Hematopoietic multipotent progenitor cell treated with erythropoietin and hydrocortisone succinate and interleukin-3 and kit ligand, for 4 days (in vitro differentiated cells): Measurements from ENCODE around the gene GGTA1.
"Not testable (repeated sequence)": the region's sequence is repeated elsewhere in the genome, so short reads cannot be mapped to it uniquely, and the experiment has no call there.

Experiments used
- DNase-seq: peaks from one replicate; pipeline ENCODE4 v3.0.0-alpha.2; 2015

Gene GGTA1

DNA sequence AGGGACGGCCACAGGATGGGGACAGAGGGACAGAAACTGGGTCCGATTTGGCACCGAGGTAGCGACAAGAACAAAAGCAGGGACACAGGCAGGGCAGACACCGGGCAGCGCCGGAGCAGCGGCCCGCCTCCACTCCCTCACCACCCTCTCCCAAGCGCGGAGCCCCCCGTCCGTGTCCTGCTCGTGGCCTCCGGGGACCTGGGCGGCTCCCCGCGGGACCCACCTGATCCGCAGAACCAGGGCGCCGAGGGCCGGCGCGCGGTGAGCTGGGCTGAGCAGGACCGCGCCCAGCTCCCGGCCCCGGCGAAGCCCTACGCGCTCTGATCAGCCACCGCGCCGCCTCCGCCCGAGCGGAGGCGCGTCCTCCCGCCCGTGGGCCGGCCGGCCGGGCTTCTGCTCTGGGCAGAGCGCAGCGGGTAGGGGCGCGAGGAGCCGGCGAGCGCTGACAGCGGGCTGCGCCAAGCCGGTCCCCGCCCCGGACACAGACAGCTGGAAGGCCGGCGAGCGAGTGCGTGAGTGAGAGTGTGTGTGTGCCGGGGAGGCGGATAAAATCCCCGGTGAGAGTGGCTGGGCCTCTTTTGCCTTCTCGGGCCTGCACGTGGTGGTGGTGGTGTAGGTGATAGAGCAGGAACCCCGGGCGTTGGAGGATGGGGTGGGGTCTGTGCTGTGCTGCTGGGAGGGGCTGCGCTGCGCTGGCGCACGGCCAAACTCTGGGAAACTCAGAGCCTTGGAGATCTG lies at the start of gene GGTA1:
TSS of gene GGTA1 (minus strand) at position 418 of the 738 bp plus-strand sequence. CDS start 31,922 bp downstream, outside the sequence.
- DNase-seq: peak; percentile 83

DNA sequence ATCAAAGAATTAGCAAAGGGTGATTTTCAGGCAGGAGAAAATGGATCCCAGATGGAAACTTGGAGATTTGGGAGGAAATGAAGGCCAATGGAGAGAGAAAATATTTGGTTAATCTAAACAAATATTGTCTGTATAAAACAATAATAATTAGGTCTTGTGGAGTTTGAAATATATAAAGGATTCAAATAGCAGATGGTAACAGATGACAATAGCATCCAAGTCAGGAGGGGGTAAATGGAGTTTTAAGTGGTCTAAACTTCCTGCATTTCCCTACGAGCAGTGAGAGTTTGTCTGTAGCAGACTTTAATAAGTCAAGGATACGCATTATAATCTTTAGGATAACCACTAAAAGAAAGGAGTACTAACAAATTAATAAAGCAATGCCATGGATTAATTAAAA lies 49.0 kb upstream of the GGTA1 start:
- DNase-seq: no peak

DNA sequence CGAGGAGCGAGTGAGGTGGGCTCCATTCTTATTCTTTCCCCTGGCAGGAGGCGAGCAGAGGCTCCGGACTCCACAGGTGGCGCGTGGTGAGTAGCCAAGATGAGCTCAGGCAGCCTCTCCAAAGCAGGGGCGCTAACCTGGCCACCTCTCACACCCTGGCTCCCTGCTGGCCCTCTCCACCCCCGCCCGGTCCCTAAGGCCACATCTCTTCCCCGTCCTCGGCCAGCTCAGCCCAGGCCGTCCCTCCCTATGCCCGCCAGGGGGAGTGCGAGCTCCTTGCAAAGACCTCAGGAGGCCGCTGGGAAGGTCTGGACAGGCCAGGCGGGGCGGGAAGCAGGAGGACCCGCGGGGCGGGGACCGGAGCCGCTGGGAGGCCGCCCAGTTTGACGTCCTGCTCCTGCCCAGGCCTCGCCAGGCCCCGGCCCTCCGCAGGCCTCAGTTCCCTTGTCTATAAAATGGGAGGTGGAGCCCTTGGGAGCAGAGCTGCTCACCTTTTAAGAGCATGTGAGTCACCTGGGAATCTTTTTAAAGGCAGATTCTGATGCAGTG lies 46.3 kb upstream of the GGTA1 start:
- DNase-seq: peak; percentile 96

DNA sequence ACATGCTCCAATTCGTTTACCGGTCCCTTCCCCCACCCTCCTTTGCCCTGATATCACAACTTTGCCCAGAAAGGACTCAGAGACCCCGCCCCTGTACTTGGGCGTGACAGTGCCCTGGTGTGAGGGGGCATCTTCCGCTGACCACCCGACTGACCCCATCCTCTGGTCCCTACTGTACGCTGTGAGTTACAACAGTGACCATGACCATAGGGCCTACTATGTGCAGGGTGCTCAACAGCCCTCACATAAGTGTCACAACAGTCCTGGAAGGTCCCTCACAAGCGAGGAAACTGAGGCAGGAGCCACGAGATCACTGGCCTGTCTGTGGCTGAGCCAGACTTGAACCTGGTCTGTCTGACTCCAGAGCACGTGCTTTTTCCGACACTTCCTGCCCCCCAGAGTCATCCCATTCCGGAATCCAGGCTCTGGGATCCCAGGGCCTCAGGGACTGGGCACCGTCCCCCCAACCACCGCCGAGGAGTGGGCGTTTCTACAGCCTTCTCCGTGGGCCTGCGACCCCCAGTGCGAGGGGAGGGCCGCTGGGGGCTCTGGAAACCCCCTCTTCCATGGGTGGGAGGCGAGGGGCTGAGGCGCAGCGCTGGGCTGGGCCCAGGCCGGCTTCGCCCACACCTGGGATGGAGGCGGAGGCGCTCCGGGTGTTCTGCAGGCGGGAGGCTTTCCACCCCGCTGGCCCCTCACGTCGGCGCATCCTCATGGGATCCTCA lies 45.7 kb upstream of the GGTA1 start:
- DNase-seq: peak; percentile 28

DNA sequence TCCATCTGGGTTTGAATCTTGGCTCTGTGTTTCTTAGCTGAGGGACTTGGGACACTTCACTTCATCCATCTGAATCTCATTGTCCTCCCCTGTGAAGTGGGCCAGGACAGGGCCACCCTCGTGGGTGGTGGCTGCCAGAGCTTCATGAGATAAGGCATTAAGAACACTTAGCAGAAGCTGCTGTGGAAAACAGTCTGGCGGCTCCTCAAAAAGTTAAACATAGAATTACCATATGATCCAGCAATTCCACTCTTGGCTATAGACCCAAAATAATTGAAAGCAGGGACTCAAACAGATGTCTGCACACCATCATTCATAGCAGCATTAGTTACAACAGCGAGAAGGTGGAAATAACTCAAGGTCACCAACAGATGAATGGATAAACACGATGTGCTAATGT lies 42.4 kb upstream of the GGTA1 start:
- no peak for DNase-seq

DNA sequence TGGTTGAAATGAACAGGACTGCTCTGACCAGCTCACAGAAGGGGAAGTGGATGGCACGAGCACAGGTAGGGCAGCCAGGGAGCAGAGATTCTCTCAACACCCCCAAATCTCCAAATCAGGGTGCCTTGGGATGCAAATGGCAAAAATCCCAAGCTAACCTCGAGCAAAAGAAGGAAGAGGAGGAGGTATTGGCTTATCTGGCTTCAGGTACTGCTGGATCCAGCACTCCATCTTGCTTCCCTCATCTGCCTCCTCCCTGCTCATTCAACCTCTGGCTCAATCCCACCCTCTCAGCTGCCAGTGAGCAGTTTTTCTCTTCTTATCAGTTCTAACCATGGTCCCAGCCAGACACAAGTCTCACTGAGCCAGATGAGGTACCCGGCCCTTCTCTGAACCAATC lies 41.6 kb upstream of the GGTA1 start:
- peak; percentile 62 for DNase-seq

DNA sequence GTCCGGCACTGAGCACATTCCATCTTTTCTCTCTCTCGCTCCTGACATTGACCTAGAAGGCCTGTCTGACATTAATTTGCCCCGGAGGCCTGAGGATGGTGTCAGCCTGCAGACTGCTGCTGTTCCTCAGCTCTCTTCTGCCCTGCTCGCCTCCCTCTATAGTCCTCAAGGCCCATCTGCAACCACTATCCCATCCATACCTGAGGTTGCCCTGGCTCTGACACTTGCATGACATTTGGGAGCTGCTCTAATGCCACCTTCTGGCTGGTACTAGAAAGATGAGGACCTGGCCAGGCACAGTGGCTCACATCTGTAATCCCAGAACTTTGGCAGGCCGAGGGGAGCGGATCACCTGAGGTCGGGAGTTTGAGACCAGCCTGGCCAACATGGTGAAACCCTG lies 38.6 kb upstream of the GGTA1 start:
- peak; percentile 71 for DNase-seq

DNA sequence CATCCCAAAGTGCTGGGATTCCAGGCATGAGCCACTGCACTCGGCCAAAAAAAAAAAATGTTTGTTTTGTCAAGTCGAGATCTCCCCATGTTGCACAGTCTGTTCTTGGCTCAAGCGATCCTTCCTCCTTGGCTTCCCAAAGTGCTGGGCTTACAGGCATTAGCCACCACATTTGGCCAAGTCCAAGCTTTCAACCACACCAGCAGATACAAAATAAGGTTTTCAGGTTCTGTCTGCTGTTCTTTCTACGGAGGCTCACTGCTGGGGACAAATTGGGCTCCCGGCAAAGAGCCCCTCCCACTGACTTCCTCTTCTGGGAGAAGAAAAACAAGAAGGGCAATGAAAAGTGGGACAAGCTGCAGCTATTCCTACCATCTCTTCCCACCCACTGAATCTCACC lies 37.6 kb upstream of the GGTA1 start:
- no peak for DNase-seq

DNA sequence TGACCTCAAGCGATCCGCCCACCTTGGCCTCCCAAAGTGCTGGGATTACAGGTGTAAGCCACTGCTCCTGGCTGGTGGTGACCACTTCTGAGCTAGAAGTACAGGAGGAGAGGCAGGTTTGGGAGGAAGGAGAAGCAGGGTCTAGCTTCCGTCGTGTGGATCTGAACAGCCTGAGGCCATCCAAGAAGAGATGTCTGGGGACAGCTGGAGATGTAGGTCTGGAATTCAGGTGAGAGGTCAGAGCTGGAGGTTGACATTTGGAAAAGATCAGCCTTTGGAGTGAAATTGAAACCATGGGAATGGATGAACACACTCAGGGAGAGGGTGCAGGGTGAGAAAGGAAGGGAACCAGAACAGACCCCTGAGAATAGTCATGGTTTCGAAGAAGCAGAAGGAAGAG lies 33.2 kb upstream of the GGTA1 start:
- DNase-seq: no peak

DNA sequence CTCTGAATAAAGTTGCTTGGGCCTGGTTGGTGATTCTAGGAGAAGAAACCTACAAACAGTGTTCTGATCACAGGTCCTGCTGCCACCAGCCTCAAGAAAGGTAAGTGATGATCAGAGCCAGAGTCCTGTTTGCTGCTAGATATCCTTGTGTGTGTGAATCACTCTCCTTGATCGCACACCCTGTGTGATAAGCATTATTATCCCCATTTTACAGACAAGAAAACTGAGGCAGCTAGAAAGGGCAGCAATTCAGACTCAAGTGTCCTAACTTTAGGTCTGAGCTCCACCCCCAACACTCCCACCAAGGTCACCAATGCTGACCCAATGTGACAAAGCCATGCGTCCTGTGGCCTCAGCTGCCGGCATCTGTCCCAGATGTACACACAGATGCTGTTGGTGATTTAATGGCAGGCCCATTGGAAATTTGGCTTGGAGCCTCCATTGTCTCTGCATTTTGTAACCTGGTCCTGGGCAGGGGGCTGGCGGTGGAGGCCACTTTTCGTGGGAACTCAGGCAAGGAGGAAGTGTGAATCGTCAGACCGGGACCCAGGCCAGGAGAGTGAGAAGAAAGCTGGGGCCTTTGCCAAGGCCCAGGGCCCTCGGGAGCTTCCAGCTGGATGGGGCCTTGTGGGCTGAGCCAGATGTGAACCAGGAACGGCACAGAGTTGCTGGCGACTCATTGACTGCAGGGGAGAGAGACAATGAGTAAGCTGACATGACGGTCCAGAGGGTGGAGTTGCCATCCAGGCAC lies 29.8 kb upstream of the GGTA1 start:
- no peak for DNase-seq

DNA sequence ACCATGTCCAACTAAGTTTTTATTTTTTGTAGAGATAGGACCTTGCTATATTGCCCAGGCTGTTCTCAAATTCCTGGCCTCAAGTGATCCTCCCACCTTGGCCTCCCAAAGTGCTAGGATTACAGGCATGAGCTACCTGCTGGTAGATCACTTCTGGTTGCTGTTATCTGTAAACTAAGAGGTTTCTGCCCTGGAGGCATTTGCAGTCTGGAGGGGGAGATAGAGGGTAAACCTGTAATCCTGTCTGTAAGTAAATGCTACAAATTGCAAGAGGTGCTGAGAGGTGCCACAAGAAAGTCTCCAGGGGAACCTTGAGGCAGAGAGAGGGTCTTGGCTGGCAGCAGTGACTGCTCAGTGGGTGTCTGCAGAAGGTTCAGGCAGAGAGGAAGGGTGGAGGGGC lies 29.0 kb upstream of the GGTA1 start:
- no peak for DNase-seq

DNA sequence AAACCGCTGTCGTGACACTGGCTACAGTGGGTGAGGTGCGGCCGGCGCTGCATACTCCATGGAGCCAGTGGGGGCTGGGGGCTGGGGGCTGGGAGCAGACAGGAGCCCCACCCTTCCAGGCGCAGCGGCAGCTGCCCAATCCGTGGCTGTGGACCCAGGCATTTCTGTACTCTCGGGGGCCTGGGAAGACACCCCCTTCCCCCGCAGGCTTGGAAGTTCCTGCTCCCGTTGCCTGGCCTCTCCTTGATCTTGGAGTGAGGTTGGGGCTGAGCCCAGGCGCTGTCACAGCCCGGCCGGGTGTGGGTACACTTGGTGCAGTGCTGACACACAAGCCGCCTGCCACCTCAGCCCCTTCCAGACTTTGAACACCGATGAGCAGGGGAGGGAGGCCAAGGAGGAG lies 27.7 kb upstream of the GGTA1 start:
- DNase-seq: no peak

DNA sequence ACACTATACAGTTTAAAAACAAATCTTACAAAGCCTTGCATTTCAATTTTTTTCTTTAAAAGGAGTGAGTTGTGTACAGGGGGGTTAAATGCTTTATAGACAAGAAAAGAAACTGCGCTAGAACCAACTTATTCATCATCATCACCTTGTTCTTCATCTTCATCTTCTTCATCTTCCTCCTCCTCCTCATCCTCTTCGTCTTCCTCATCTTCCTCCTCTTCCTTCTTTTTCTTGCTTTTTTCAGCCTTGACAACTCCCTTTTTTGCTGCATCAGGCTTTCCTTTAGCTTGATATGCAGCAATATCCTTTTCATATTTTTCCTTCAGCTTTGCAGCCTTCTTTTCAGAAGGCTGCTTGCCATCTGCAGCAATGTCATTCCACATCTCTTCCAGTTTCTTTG lies 20.0 kb upstream of the GGTA1 start:
- DNase-seq: not testable (repeated sequence)

DNA sequence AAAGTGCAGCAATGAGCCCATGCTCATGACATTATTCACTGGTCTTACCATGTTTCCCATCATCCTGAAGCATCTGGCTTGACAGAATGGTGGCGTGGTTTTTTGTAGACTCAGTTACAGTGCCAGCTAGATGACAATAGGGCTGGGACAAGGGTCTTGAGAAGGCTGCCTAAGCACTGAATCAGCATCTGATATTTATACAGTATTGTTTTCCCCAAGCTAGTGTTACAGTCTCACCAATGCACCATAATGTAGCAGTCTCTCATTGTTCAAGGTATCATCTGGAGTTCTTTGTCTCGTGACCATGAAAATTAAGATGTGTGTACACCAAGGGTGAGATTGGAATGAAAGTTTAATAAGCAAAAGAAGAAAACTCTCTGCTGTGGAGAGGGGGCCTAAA lies 19.0 kb upstream of the GGTA1 start:
- DNase-seq: no peak

DNA sequence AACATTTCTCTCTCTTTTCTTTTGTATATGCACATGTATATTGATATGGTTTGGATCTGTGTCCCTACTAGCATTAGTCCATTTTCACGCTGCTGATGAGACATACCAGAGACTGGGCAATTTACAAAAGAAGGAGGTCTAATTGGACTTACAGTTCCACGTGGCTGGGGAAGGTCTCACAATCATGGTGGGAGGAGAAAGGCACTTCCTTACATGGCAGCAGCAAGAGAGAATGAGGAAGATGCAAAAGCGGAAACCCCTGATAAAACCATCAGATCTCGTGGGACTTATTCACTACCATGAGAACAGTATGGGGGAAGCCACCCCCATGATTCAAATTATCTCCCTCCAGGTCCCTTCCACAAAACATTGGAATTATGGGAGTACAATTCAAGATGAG lies 13.5 kb upstream of the GGTA1 start:
- peak; percentile 61 for DNase-seq

DNA sequence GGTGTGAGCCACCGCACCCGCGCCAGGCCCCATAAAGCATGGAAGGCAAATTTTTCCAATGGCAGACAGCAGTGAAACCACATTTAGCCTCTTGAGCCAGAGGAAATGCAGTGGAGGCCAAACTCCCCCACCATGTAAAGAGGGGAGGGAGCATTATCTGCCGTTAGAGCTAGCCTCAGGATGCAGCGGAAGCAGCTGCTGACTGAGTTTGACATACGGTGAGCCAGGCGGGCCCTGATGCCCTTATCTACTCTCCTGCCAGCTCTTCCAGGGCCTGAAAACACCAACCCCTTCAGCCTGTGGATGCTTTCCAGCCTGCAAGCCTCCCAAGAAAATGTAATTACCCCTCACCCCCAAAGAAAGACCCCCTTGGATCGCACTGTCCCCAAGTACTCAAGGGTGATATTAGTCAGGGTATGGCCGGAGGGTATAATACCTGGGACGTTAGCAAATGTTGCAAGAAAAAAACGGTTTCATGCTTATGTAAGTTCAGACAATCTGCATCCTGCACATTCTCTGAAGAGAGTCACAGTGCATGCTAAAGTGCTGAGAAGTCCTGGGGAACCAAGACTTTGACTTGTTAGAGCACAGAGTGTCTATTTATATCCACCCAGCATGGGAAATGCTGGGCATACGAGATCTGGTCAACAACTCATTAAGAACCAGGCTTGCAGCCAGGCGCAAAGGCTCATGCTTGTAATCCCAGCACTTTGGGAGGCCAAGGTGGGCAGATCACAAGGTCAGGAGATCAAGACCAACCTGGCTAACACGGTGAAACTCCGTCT lies 11.3 kb upstream of the GGTA1 start:
- DNase-seq: peak; percentile 97

DNA sequence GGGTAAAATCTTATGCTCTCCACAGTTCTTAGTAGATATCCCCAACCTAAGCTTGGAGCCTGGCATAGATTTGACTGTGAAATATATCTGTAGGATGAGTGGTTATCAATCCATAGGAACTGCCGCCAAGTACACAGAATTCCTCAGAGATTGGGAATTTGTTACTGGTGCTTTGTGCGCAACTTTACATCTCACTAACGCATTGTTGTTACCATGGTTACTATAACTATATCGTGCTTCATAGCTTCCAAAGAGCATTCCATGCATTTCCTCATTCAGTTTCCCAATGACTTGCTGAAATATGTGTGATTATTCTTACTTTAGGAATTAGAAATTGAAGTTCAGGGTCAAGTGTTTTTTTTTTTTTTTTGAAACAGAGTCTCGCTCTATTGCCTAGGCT lies 9.5 kb upstream of the GGTA1 start:
- no peak for DNase-seq

DNA sequence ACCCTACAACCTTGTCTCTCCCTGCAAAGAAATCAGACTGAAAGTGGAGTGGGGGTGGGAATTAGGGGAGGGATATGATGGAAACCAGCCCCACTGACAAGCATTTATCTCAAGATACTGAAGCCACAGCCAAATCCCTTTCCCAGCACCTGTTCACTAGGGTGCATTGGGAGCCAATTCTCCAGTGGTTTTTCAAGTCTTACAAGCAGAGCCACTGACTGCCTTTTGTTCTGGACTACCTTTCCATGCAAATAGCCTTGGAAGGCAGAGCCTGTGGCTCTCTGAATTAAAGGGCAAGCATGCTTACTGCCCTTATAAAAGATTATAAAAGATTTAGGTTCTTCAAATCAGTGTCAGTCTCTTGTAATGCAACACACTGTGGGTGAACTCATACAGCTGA lies 8.8 kb upstream of the GGTA1 start:
- DNase-seq: no peak

DNA sequence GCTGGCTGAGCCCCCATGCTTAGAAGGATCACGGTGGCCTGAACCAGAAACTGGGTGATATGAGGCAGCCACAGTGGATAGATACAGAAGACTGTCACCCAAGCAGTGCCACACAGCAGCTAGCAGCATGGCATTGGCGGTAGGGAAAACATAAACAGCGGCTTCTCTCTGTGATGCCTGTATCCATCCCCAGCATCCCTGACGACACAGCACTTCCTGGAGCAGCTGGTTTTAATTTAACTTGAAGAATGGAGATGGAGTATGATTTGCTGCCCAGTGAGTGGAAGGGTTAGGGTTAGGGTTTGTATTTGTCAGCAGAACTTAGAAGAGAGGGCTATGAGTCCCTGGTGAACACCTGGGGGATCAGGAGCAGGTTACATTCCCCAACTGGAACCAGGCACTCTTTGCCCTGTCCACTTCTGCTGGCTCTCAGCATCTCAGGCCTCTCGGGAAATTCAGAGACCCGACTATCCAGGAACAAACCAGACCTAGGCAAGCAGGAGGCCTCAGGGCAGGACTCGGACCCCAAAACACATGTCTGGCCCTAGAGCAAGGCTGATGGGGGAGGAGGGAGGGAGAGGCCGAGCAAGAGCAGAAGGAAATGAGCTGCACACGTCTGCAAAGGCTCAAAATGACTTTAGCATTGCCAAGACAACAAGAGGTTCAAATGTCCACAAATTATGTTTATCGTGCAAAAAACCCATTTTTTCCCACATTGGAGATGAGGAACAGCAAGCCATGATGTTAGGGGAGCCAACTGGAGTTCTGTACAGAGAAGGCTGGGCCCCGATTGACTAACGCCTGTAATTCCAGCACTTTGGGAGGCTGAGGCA lies 6.5 kb upstream of the GGTA1 start:
- no peak for DNase-seq

DNA sequence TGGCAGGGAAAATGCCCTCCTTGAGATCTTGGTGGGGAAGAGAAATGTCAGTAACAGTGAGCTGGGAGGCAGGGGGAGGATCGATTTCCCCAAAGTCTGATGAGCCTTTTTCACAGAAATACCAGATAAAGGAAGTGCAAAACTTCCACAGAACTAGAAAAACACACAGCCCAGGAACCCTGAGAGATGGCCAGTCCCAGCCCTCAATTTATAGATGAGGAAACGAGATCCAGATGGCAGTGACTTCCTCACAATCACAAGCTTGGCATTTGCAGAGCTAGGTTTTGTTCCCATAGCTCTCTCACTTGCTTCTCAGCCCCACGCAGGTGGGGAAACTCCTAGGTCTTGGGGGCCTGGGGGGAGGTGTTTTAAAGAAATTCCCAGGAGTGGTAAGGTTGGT lies 3.8 kb upstream of the GGTA1 start:
- peak; percentile 61 for DNase-seq

DNA sequence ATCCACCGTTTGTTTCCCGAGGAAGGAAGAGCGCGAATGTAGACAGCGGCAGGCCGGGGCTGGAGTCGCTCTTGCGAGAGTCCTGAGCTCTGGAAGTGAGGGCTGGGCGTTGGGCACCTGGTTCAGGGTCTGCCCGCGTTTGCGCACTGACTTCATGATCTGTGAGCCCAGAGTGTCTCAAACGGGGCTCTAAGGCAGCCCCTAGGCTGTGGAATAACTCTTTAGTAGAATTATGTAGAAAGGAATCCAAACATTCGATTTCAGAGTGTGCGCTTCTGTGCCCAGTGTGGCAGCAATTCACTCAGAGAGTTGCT lies 478 bp upstream of the GGTA1 start:
- no peak for DNase-seq

DNA sequence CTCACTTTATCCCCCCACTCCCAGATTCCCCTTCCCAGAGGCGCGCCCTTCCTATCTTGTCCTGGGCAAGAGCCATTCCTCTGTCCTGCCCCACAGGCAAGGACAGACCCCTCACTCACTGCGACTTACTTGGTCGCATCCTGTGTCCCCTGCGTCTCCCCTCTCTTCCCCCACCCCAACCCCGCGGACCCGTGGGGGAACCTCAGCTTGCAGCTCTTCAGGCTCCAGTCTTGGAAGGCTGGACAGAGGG lies 542 bp downstream of the GGTA1 start:
- no peak for DNase-seq
